CD8-positive, alpha-beta memory T cell (primary cell): ENCODE measurements around the gene POU3F3. TPM values are rescaled to one million over a fixed set of nuclear protein-coding genes. Genes with fewer than 3 reads are reported as not detected.
A peak's percentile ranks its signal among the peaks of the same experiment; 100 is the strongest.

Experiments used
- CTCF ChIA-PET: fragments of 350-600 bp; sonication (Branson Sonifier 250); formaldehyde crosslinking; loops from one replicate; lab custom pipeline; 2021; ENCODE audit warnings: antibody characterized with exemption; lab: Charles Lee
- POLR2A ChIA-PET: fragments of 350-600 bp; sonication (Branson Sonifier 250); formaldehyde crosslinking; loops from one replicate; lab custom pipeline; 2021; ENCODE audit warnings: antibody characterized with exemption; lab: Charles Lee
- DNase-seq, 5 donors: peaks; one replicate each; pipeline versions ENCODE4 v3.0.0 to v3.0.0-alpha.2; 2020 to 2022; ENCODE audit warnings: mixed read lengths in 1 of 5
- H3K27ac ChIP-seq: one replicate; pipeline ENCODE4 v1.7.0; 2013; ENCODE audit warnings: low read depth, mild to moderate bottlenecking, low read length, moderate library complexity
- H3K27me3 ChIP-seq: 2 replicates; pipeline ENCODE4 v1.7.0; 2013; ENCODE audit warnings: low read length, mild to moderate bottlenecking; ENCODE audit not compliant: insufficient read depth, poor library complexity, severe bottlenecking
- H3K36me3 ChIP-seq: 2 replicates; pipeline ENCODE4 v1.7.0; 2013; ENCODE audit warnings: mild to moderate bottlenecking, low read length, moderate library complexity; ENCODE audit not compliant: insufficient read depth
- H3K4me1 ChIP-seq: 2 replicates; pipeline ENCODE4 v1.7.0; 2013; ENCODE audit warnings: mild to moderate bottlenecking, low read length, moderate library complexity; ENCODE audit not compliant: insufficient read depth
- H3K4me3 ChIP-seq: 2 replicates; pipeline ENCODE4 v1.7.0; 2013; ENCODE audit warnings: mild to moderate bottlenecking, low read length
- H3K9me3 ChIP-seq: 2 replicates; pipeline ENCODE4 v1.7.0; 2013; ENCODE audit warnings: mild to moderate bottlenecking, low read length
- H3K27ac Mint-ChIP-seq, 8 donors: one replicate each; pipeline ENCODE4 v1.8.0; 2020 to 2021; ENCODE audit warnings: mixed read lengths in 8 of 8, mild to moderate bottlenecking in 6 of 8, inconsistent platforms in 3 of 8, moderate library complexity in 3 of 8
- H3K27me3 Mint-ChIP-seq, 2 donors: one replicate each; pipeline ENCODE4 v1.8.0; 2020 to 2021; ENCODE audit warnings: mixed read lengths in 2 of 2, mild to moderate bottlenecking in 1 of 2, moderate library complexity in 1 of 2
- H3K36me3 Mint-ChIP-seq, 3 donors: one replicate each; pipeline ENCODE4 v1.8.0; 2020 to 2021; ENCODE audit warnings: mixed read lengths in 3 of 3, inconsistent platforms in 1 of 3, mild to moderate bottlenecking in 1 of 3
- H3K4me1 Mint-ChIP-seq, 3 donors: one replicate each; pipeline ENCODE4 v1.8.0; 2020 to 2021; ENCODE audit warnings: mixed read lengths in 3 of 3, inconsistent platforms in 1 of 3, mild to moderate bottlenecking in 1 of 3
- H3K4me3 Mint-ChIP-seq, 7 donors: one replicate each; pipeline ENCODE4 v1.8.0; 2020 to 2021; ENCODE audit warnings: mixed read lengths in 7 of 7, mild to moderate bottlenecking in 6 of 7, moderate library complexity in 4 of 7, inconsistent platforms in 2 of 7
- H3K9me3 Mint-ChIP-seq, 5 donors: one replicate each; pipeline ENCODE4 v1.8.0; 2020 to 2022; ENCODE audit warnings: mixed read lengths in 5 of 5, mild to moderate bottlenecking in 3 of 5, moderate library complexity in 2 of 5, inconsistent platforms in 1 of 5
- polyA plus RNA-seq: library from polyadenylated mRNA; unstranded; fragments of 300-500 nt; fragmentation: Illumina TruSeq; gene quantifications from one replicate; pipeline ENCODE4 v1.2.3, GENCODE V29; 2021
- total RNA-seq, 2 experiments: library from RNA; stranded (reverse); gene quantifications; one replicate each; pipeline ENCODE4 v1.2.3, GENCODE V29; 2021

Gene POU3F3
- total and polyA plus RNA-seq, 3 experiments from 2014 or later: not detected

DNA sequence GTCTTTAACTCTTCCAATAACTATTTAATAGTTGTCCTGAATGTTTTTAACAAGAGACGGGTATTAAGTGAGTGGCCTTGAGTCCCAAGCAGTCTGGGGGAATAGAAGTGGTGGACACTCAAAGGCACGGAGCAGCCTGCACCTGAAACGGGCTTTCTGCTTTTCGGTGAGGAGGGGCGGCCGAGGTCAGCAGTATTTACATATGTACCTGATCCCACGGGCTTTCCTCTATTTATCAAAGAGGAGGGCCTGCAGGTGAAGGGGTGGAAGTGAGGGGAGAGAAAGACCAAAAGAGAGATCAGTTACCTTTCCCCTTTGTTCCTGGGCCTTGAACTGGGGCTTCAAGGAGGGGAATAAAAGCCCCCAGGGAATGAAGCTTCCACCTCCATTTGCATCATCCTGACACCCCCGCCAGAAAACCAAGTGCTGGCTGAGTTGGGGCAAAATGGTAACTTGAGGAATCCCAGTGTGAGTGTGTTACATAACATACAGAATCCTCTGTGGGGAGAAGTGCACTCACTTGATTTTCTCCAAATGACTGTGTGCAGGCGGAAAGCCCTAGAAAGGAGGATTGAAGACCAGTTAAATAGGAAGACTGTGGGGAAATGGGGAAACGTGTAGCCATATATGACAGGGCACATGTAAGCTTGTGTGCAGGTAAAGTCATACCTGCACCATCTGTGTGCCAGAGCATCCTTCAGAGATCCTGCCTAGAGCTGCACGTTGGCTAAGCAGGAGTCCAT lies 12.4 kb downstream of the POU3F3 start:
- no peak overlapping the region for H3K4me3 ChIP-seq
- H3K36me3 ChIP-seq: no peaks in the 10 kb centered on the region
- ChIA-PET POLR2A (no interaction called here), CTCF (no interaction called here)
- Mint-ChIP-seq H3K27ac (no peak overlapping the region), H3K4me1 (peaks cover 0 to 4% (median 3%) of the 10 kb centered on the region in 3 donors), H3K9me3 (peaks cover 0 to 12% (median 5%) of the 10 kb centered on the region in 5 donors), H3K4me3 (no peak overlapping the region), H3K27me3 (peaks cover 71 to 84% of the 10 kb centered on the region in 2 donors), H3K36me3 (no peaks in the 10 kb centered on the region)
- H3K4me1 ChIP-seq: no peaks in the 10 kb centered on the region
- no peak for DNase-seq
- no peak overlapping the region for H3K27ac ChIP-seq
- H3K9me3 ChIP-seq: no peaks in the 10 kb centered on the region
- peaks cover 38% of the 10 kb centered on the region for H3K27me3 ChIP-seq

DNA sequence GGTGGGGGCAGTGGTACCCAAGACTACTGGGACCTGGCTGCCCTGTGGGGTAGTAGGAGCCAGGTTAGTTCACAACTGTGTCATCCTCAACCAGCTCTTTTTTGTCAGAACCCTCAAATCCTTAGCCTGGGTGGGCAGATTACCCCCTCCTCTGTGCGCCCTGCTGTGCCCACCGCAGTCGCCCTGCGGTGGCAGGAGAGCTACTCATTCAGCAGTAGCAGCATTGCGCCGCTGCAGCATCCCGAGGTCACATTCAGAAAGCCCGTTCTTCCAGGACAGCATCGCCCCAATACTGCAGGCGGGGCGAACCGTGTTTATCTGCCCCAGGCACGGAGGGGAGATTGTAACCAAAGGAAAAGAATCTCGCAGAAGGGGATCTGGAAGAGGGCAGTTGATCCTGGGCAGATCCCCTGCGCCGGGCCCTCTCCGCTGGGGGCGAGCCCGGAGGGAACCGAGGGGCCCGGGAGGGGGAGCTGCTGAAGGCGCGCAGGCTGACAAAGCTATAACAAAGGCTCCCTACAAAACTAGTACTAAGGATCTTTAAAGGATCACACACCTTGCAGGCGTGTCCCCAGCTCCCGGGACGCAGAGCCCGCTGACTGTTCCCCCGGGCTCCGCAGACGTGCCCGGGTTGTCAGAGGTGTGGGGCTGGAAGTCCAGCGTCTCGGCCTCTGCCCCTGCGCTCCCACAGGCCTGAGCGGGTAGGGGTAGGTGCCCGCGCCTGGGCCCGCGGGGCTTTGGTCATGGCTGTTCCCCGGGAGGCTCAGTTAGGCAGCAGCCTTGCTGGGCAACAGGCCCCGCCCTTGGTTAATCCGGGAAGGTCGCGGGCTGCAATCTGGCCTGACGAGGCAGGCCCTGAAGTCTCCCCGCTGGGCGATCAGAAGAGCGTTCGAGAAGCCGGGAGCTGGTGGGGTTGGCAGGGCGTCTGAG lies 13.2 kb downstream of the POU3F3 start:
- Histone ChIP-seq H3K36me3 (no peaks in the 10 kb centered on the region), H3K4me3 (no peak overlapping the region), H3K27ac (no peak overlapping the region), H3K9me3 (no peaks in the 10 kb centered on the region), H3K27me3 (peaks cover 32% of the 10 kb centered on the region), H3K4me1 (no peaks in the 10 kb centered on the region)
- no peaks in the 10 kb centered on the region for H3K36me3 Mint-ChIP-seq
- no peak overlapping the region for H3K27ac Mint-ChIP-seq
- CTCF ChIA-PET: no interaction called here
- H3K27me3 Mint-ChIP-seq: peaks cover 68 to 84% of the 10 kb centered on the region in 2 donors
- POLR2A ChIA-PET: no interaction called here
- no peak overlapping the region for H3K4me3 Mint-ChIP-seq
- peaks cover 0 to 5% (median under 1%) of the 10 kb centered on the region in 5 donors for H3K9me3 Mint-ChIP-seq
- H3K4me1 Mint-ChIP-seq: peaks cover 1 to 8% (median 8%) of the 10 kb centered on the region in 3 donors
- DNase-seq: no peak

GRCh38 chr2:104867813-104868504 lies 14.0 kb downstream of the POU3F3 start:
- no peak for DNase-seq
- H3K9me3 ChIP-seq: no peaks in the 10 kb centered on the region
- Mint-ChIP-seq H3K4me3 (no peak overlapping the region), H3K27me3 (peaks cover 72 to 88% of the 10 kb centered on the region in 2 donors), H3K4me1 (peaks cover 2 to 13% (median 8%) of the 10 kb centered on the region in 3 donors), H3K36me3 (no peaks in the 10 kb centered on the region), H3K9me3 (peaks cover 0 to 5% (median 0%) of the 10 kb centered on the region in 5 donors), H3K27ac (no peak overlapping the region)
- H3K4me1 ChIP-seq: no peaks in the 10 kb centered on the region
- ChIA-PET CTCF (no interaction called here), POLR2A (no interaction called here)
- H3K36me3 ChIP-seq: no peaks in the 10 kb centered on the region
- H3K27ac ChIP-seq: no peak overlapping the region
- no peak overlapping the region for H3K4me3 ChIP-seq
- peaks cover 31% of the 10 kb centered on the region for H3K27me3 ChIP-seq

- Mint-ChIP-seq H3K27me3 (peaks cover 68 to 85% of the 10 kb centered on the region in 2 donors), H3K4me3 (no peak overlapping the region), H3K36me3 (no peaks in the 10 kb centered on the region), H3K27ac (no peak overlapping the region), H3K9me3 (peaks cover 0 to 5% (median 0%) of the 10 kb centered on the region in 5 donors), H3K4me1 (peaks cover 2 to 13% (median 8%) of the 10 kb centered on the region in 3 donors)
- Histone ChIP-seq H3K4me3 (no peak overlapping the region), H3K9me3 (no peaks in the 10 kb centered on the region), H3K27me3 (peaks cover 27% of the 10 kb centered on the region), H3K4me1 (no peaks in the 10 kb centered on the region), H3K27ac (no peak overlapping the region), H3K36me3 (no peaks in the 10 kb centered on the region)
- no peak for DNase-seq
- POLR2A ChIA-PET: no interaction called here
- CTCF ChIA-PET: no interaction called here
These were observed 14.6 kb downstream of the POU3F3 start for GRCh38 chr2:104868505-104868866.

DNA sequence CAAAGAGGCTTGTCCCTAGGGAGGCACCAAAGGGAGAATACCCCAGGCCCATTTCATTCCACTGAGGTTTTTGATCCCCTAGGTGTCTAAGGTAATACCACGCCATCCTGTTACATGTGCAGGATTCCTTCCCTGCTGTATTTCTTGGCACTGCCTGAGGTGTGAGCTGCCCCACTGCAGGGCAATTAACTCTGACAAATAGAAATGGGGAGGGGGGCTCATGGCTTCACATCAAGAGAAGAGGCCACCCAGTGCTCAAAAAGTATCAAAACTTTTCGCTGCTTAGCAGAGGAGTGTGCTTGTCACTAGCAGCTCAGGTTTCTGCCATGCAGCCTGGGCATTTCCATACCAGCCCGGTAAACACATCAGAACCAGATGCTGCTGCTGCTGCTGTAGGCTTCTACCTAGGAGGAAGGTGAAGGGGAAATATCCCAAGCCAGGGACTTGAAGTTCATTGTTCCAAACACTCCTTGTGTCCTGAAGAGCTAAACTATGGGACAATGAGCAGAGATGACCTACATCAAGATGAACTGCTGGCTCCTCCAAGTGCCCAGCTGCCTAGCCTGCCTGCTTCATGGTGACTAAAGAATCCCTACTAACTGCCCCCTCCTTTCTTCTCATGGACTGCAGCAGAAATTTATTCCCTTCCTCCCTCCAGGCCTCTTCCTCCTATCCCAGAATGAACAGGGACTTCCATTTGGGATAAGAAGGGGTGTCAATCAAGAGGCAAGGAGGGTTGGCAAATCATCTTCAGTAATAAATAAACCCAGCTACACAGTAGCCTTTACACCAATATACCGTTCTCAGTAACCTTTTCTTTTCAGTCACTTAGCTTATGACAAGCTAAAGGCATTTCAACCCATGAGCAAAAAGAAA lies 16.4 kb downstream of the POU3F3 start:
- ChIA-PET CTCF (no interaction called here), POLR2A (no interaction called here)
- DNase-seq: no peak
- peaks cover 16% of the 10 kb centered on the region for H3K27me3 ChIP-seq
- H3K9me3 ChIP-seq: no peaks in the 10 kb centered on the region
- peaks cover 0 to 5% (median 0%) of the 10 kb centered on the region in 5 donors for H3K9me3 Mint-ChIP-seq
- H3K4me3 Mint-ChIP-seq: no peak overlapping the region
- H3K27me3 Mint-ChIP-seq: peaks cover 61 to 86% of the 10 kb centered on the region in 2 donors
- no peaks in the 10 kb centered on the region for H3K4me1 ChIP-seq
- H3K27ac ChIP-seq: no peak overlapping the region
- H3K36me3 ChIP-seq: no peaks in the 10 kb centered on the region
- peaks cover 2 to 13% (median 8%) of the 10 kb centered on the region in 3 donors for H3K4me1 Mint-ChIP-seq
- no peak overlapping the region for H3K4me3 ChIP-seq
- no peaks in the 10 kb centered on the region for H3K36me3 Mint-ChIP-seq
- no peak overlapping the region for H3K27ac Mint-ChIP-seq

DNA sequence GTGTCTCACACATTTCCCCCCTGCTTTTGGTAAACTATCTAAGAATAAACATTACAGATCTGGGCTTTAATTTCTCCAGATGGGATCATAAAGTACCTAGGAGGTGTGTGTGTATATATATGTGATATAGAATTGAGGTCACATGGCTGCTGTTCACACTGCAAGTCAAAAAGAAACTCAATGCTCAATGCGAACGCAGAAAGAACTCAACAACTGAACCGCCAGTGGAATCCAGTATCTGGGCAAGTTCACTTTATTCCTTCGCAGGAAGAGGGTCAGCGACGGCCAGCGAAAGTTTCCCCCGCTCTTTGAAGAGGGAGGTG lies 17.7 kb downstream of the POU3F3 start:
- POLR2A ChIA-PET: no interaction called here
- no peaks in the 10 kb centered on the region for H3K36me3 ChIP-seq
- no peak for DNase-seq
- H3K4me3 ChIP-seq: no peak overlapping the region
- no peak overlapping the region for H3K27ac ChIP-seq
- CTCF ChIA-PET: no interaction called here
- Mint-ChIP-seq H3K4me3 (peak overlapping the region in 3 of 7 donors; percentile 13 to 71 (median 38)), H3K4me1 (peaks cover 2 to 13% (median 8%) of the 10 kb centered on the region in 3 donors), H3K27ac (no peak overlapping the region), H3K36me3 (no peaks in the 10 kb centered on the region), H3K9me3 (peaks cover 0 to 5% (median 0%) of the 10 kb centered on the region in 5 donors), H3K27me3 (peaks cover 49 to 81% of the 10 kb centered on the region in 2 donors)
- H3K27me3 ChIP-seq: peaks cover 4% of the 10 kb centered on the region
- no peaks in the 10 kb centered on the region for H3K4me1 ChIP-seq
- H3K9me3 ChIP-seq: no peaks in the 10 kb centered on the region

DNA sequence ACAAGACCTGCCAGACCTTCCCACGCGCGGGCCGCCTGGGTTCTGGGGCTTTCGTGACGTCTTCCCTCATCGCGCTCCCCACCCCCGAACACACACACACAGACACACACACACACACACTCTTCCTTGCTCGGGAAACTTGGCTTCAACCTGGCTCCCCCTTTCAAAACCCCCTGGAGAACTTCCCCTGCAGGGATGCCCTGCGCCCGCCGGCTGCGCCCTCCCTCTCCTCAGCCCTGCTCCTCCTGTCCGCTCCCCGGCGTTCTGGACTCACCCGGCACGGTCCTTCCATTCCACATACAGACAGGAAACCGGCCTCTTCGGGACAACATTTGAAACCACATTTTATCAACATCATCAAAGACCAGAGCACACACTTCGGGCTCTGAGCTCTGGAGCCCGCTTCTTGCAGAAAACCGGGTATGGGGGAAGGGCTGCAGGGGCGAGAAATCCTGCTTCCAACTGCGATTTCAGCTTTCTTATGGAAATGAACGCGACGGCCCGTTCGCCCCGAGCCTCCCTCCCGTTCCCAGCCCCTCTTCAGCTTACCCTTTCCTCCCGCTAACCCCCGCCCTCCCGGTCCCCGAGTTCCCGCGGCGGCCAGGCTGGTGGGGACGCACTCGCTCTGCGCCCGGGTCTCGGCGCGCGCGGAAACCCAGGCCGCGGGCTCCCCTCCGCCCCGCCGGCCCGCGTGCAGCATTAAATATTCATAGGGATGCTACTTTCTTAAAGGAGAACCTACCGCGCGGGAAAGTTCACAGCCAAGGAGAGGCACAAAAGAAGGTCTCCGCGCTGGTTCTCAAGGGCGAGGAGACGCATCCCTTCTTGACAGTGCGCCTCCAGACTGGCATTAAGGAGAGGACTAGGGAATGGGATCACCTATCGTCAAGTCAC lies 18.3 kb downstream of the POU3F3 start:
- H3K9me3 ChIP-seq: no peaks in the 10 kb centered on the region
- no peak for DNase-seq
- no peaks in the 10 kb centered on the region for H3K36me3 ChIP-seq
- Mint-ChIP-seq H3K27ac (no peak overlapping the region), H3K9me3 (peaks cover 0 to 5% (median 0%) of the 10 kb centered on the region in 5 donors), H3K27me3 (peaks cover 45 to 82% of the 10 kb centered on the region in 2 donors), H3K4me1 (peaks cover 2 to 13% (median 8%) of the 10 kb centered on the region in 3 donors), H3K4me3 (peak overlapping the region in 3 of 7 donors; percentile 38 to 71 (median 52)), H3K36me3 (no peaks in the 10 kb centered on the region)
- no peak overlapping the region for H3K4me3 ChIP-seq
- CTCF ChIA-PET: no interaction called here
- H3K27ac ChIP-seq: no peak overlapping the region
- POLR2A ChIA-PET: no interaction called here
- H3K27me3 ChIP-seq: peaks cover 3% of the 10 kb centered on the region
- H3K4me1 ChIP-seq: no peaks in the 10 kb centered on the region
